Osteoblast (primary cell): Measurements from ENCODE around the gene NPAS3. TPM values are rescaled to one million over a fixed set of nuclear protein-coding genes. Genes with fewer than 3 reads are reported as not detected.

Experiments used
- DNase-seq: peaks from one replicate; pipeline ENCODE4 v3.0.0; 2011; ENCODE audit warnings: low spot score, mixed read lengths; ENCODE audit not compliant: insufficient read length; ENCODE audit errors: missing footprints
- H2AFZ ChIP-seq: 2 replicates; pipeline ENCODE4 v1.6.0; 2011; ENCODE audit warnings: mild to moderate bottlenecking, low read length
- H3K27ac ChIP-seq: 2 replicates; pipeline ENCODE4 v1.5.1; 2011; ENCODE audit warnings: mild to moderate bottlenecking, low read depth, low read length, moderate library complexity
- H3K27me3 ChIP-seq: 2 replicates; pipeline ENCODE4 v1.6.0; 2012; ENCODE audit warnings: mild to moderate bottlenecking, control low read depth, inconsistent platforms, low read length, moderate library complexity; ENCODE audit not compliant: insufficient read depth
- H3K36me3 ChIP-seq: 2 replicates; pipeline ENCODE4 v1.5.1; 2011; ENCODE audit warnings: mild to moderate bottlenecking, low read length, control low read depth, moderate library complexity; ENCODE audit not compliant: insufficient read depth
- H3K4me1 ChIP-seq: 2 replicates; pipeline ENCODE4 v1.5.1; 2011; ENCODE audit warnings: mild to moderate bottlenecking, low read length, control low read depth, moderate library complexity; ENCODE audit not compliant: insufficient read depth
- H3K4me2 ChIP-seq: 2 replicates; pipeline ENCODE4 v1.6.0; 2011; ENCODE audit warnings: mild to moderate bottlenecking, low read length; ENCODE audit not compliant: insufficient read depth
- H3K4me3 ChIP-seq: fragments of 200-600 bp; sonication (generic); 3 replicates; pipeline ENCODE4 v1.5.1; 2012; ENCODE audit warnings: mild to moderate bottlenecking, low read length, inconsistent platforms; ENCODE audit not compliant: insufficient read depth
- H3K79me2 ChIP-seq: 2 replicates; pipeline ENCODE4 v1.6.0; 2012; ENCODE audit warnings: mild to moderate bottlenecking, low read length, control low read depth, inconsistent platforms; ENCODE audit not compliant: insufficient read depth
- H3K9me3 ChIP-seq: 2 replicates; pipeline ENCODE4 v1.5.1; 2011; ENCODE audit warnings: low read depth, low read length, control low read depth
- H4K20me1 ChIP-seq: 2 replicates; pipeline ENCODE4 v1.6.0; 2012; ENCODE audit warnings: mild to moderate bottlenecking, low read length, control low read depth; ENCODE audit not compliant: insufficient read depth
- CTCF ChIP-seq: IDR thresholded peaks from 2 replicates; pipeline ENCODE4 v1.5.1; 2011; ENCODE audit warnings: mild to moderate bottlenecking, low read depth, low read length, moderate library complexity; ENCODE audit errors: extremely low read depth
- total RNA-seq: library from RNA; depleted of rRNA; stranded (reverse); fragments of >200 nt; gene quantifications from 2 replicates; pipeline ENCODE4 v1.2.3, GENCODE V29; 2012

Gene NPAS3
- total RNA-seq, 1 donor, result 0.72 TPM

- no peak overlapping the region for H3K4me3 ChIP-seq
- H3K79me2 ChIP-seq, result no peaks in the 10 kb centered on the region
- DNase-seq, result peak; percentile 29
- no peaks in the 10 kb centered on the region for H3K36me3 ChIP-seq
- TF ChIP-seq CTCF, result no peak
- H3K4me1 ChIP-seq, result no peaks in the 10 kb centered on the region
- H3K27me3 ChIP-seq, result no peaks in the 10 kb centered on the region
- no peak overlapping the region for H3K27ac ChIP-seq
- no peak overlapping the region for H2AFZ ChIP-seq
- H3K4me2 ChIP-seq, result no peak overlapping the region
- H4K20me1 ChIP-seq, result no peaks in the 10 kb centered on the region
- H3K9me3 ChIP-seq, result no peaks in the 10 kb centered on the region
These were observed 437.8 kb downstream of the NPAS3 start for GRCh38 chr14:33376510-33376909.

GRCh38 chr14:33377596-33378390 is 439.1 kb downstream of the NPAS3 start:
- Histone ChIP-seq H3K4me2 (no peak overlapping the region), H3K36me3 (no peaks in the 10 kb centered on the region), H3K27ac (no peak overlapping the region), H3K9me3 (no peaks in the 10 kb centered on the region), H4K20me1 (no peaks in the 10 kb centered on the region), H2AFZ (no peak overlapping the region), H3K79me2 (no peaks in the 10 kb centered on the region), H3K4me3 (no peak overlapping the region), H3K4me1 (no peaks in the 10 kb centered on the region), H3K27me3 (no peaks in the 10 kb centered on the region)
- DNase-seq, result no peak
- no peak for TF ChIP-seq CTCF

- no peaks in the 10 kb centered on the region for H3K79me2 ChIP-seq
- H3K4me1 ChIP-seq, result no peaks in the 10 kb centered on the region
- no peak overlapping the region for H3K27ac ChIP-seq
- no peak for TF ChIP-seq CTCF
- H3K9me3 ChIP-seq, result no peaks in the 10 kb centered on the region
- no peak overlapping the region for H3K4me2 ChIP-seq
- DNase-seq, result no peak
- no peaks in the 10 kb centered on the region for H4K20me1 ChIP-seq
- no peak overlapping the region for H3K4me3 ChIP-seq
- no peaks in the 10 kb centered on the region for H3K27me3 ChIP-seq
- H2AFZ ChIP-seq, result no peak overlapping the region
- no peaks in the 10 kb centered on the region for H3K36me3 ChIP-seq
These were observed 443.0 kb downstream of the NPAS3 start for GRCh38 chr14:33381717-33382116.

- no peak overlapping the region for H3K4me3 ChIP-seq
- no peaks in the 10 kb centered on the region for H3K36me3 ChIP-seq
- H2AFZ ChIP-seq, result no peak overlapping the region
- no peaks in the 10 kb centered on the region for H4K20me1 ChIP-seq
- H3K79me2 ChIP-seq, result no peaks in the 10 kb centered on the region
- TF ChIP-seq CTCF, result no peak
- H3K27ac ChIP-seq, result no peak overlapping the region
- H3K9me3 ChIP-seq, result no peaks in the 10 kb centered on the region
- H3K4me1 ChIP-seq, result no peaks in the 10 kb centered on the region
- no peak for DNase-seq
- no peaks in the 10 kb centered on the region for H3K27me3 ChIP-seq
- H3K4me2 ChIP-seq, result no peak overlapping the region
These were observed 447.5 kb downstream of the NPAS3 start for GRCh38 chr14:33386140-33386539.
